Measurements from ENCODE around the gene PPP2R3B.

GRCh38 chrX:378443-378842, 8.3 kb downstream of the PPP2R3B start:
- TF ChIP-seq CTCF (IDR thresholded peaks at IDR 0.05; ENCODE audit: poor library complexity), result no peak
- TF ChIP-seq EZH2phosphoT487 (IDR thresholded peaks at IDR 0.05; ENCODE audit: low read depth, severe bottlenecking, unreplicated experiment), result no peak
